Type B pancreatic cell (in vitro differentiated cells): Measurements from ENCODE around the gene PDCD11. TPM values are rescaled to one million over a fixed set of nuclear protein-coding genes. Genes with fewer than 3 reads are reported as not detected.
A peak's percentile ranks its signal among the peaks of the same experiment; 100 is the strongest.
"Not testable (repeated sequence)": the region's sequence is repeated elsewhere in the genome, so short reads cannot be mapped to it uniquely, and the experiment has no call there.

Experiments used
- DNase-seq: peaks from one replicate; pipeline ENCODE4 v3.0.0; 2021; ENCODE audit warnings: mixed read lengths; ENCODE audit not compliant: unreplicated experiment; ENCODE audit errors: extremely low spot score
- H3K27ac Mint-ChIP-seq: 2 replicates; pipeline ENCODE4 v1.8.0; 2021; ENCODE audit warnings: mild to moderate bottlenecking, mixed read lengths
- H3K27me3 Mint-ChIP-seq: 2 replicates; pipeline ENCODE4 v1.8.0; 2021; ENCODE audit warnings: mixed read lengths
- H3K36me3 Mint-ChIP-seq: 2 replicates; pipeline ENCODE4 v1.8.0; 2021; ENCODE audit warnings: mixed read lengths
- H3K4me1 Mint-ChIP-seq: one replicate; pipeline ENCODE4 v1.8.0; 2021; ENCODE audit warnings: mixed read lengths; ENCODE audit not compliant: unreplicated experiment
- H3K4me3 Mint-ChIP-seq: 2 replicates; pipeline ENCODE4 v1.8.0; 2021; ENCODE audit warnings: mild to moderate bottlenecking, mixed read lengths
- H3K9me3 Mint-ChIP-seq: 2 replicates; pipeline ENCODE4 v1.8.0; 2021; ENCODE audit warnings: mixed read lengths
- total RNA-seq: library from RNA; stranded (reverse); gene quantifications from 2 replicates; pipeline ENCODE4 v1.2.1, GENCODE V29; 2021; ENCODE audit warnings: low replicate concordance
- TF ChIP-seq, protein P1 (sequence below): fragments of 200-600 bp; sonication (generic); conservative IDR thresholded peaks from 2 replicates; pipeline ENCODE4 v1.5.0; 2021; ENCODE audit warnings: antibody characterized with exemption, mild to moderate bottlenecking

PDCD11 gene
- total RNA-seq, 1 donor from 2014 or later: 53.2 TPM

DNA sequence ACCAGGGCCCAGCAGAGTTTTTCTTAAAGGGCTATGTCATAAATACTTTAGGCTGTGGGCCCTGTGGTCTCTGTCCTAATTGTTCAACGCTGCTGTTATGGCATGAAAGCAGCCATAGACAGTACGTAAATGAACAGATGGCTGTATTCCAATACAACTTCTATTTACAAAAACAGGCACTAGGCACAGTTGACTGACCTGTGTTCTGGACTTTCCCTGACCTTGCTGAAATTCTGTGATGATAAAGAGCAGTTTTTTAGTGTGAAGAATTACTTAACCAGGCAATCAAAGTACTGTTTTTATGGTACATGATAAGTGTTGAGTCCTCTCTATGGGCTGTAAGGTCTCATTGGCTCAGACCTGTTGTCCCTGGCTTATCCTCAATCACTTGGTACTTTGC lies 17.1 kb downstream of the PDCD11 start:
- no peaks in the 10 kb centered on the region for H3K27me3 Mint-ChIP-seq
- peaks cover 26% of the 10 kb centered on the region for H3K36me3 Mint-ChIP-seq
- TF ChIP-seq, protein P1, sequence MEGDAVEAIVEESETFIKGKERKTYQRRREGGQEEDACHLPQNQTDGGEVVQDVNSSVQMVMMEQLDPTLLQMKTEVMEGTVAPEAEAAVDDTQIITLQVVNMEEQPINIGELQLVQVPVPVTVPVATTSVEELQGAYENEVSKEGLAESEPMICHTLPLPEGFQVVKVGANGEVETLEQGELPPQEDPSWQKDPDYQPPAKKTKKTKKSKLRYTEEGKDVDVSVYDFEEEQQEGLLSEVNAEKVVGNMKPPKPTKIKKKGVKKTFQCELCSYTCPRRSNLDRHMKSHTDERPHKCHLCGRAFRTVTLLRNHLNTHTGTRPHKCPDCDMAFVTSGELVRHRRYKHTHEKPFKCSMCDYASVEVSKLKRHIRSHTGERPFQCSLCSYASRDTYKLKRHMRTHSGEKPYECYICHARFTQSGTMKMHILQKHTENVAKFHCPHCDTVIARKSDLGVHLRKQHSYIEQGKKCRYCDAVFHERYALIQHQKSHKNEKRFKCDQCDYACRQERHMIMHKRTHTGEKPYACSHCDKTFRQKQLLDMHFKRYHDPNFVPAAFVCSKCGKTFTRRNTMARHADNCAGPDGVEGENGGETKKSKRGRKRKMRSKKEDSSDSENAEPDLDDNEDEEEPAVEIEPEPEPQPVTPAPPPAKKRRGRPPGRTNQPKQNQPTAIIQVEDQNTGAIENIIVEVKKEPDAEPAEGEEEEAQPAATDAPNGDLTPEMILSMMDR: no peak
- no peak for DNase-seq
- H3K9me3 Mint-ChIP-seq: no peaks in the 10 kb centered on the region
- no peak overlapping the region for H3K4me3 Mint-ChIP-seq
- no peak overlapping the region for H3K27ac Mint-ChIP-seq
- no peaks in the 10 kb centered on the region for H3K4me1 Mint-ChIP-seq

DNA sequence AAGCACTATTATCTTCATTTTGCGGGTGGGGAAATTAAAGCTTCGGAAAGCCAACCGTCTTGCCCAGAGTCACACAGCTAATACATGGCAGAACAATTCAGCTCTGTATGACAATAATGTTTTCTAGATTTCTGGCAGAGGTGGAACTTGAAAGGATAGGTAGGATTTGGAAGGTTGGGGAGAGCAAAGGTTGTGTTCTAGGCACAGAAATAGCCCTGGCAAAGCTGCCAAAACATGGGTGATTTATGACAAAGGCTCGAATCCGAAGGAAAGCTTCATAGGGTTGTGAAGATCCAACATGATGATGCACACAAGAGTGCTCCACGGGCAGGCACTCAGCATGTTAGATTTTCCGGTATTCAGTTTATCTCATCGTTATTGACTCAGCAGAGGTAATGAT lies 19.2 kb downstream of the PDCD11 start:
- H3K9me3 Mint-ChIP-seq: no peaks in the 10 kb centered on the region
- H3K27ac Mint-ChIP-seq: no peak overlapping the region

DNA sequence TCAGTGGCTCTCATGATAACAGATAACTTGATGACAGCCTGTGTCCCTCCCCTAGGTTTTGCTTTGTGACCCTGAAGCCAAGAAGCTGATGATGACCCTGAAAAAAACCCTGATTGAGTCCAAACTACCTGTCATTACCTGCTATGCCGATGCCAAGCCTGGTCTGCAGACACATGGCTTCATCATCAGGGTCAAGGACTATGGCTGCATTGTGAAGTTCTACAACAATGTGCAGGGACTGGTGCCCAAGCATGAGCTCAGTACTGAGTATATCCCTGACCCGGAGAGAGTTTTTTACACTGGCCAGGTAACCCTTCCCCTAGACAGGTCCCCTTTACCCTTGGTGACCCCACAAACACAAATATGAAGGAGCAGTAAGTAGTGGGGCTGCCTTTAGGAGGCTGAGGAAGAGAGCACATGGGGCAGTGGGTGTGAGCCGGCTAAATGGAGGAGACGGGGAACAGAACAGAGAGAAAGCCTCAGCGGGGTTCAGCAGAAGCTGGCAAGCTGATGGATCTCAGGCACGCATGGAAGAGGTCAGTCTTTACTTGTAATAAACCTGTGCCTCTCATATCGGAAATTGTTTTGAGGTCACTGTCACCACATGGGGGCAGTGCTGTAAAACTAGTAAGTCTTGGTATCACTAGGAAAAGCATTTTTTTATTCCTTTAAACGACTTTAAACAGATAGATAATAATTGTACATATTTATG lies 20.2 kb downstream of the PDCD11 start:
- no peak overlapping the region for H3K4me3 Mint-ChIP-seq
- TF ChIP-seq, protein P1: peak; percentile 76
- no peaks in the 10 kb centered on the region for H3K27me3 Mint-ChIP-seq
- no peaks in the 10 kb centered on the region for H3K9me3 Mint-ChIP-seq
- no peak for DNase-seq
- no peaks in the 10 kb centered on the region for H3K4me1 Mint-ChIP-seq
- H3K27ac Mint-ChIP-seq: peak overlapping the region; percentile 38
- peaks cover 32% of the 10 kb centered on the region for H3K36me3 Mint-ChIP-seq

More for the DNA sequence above, 19.2 kb downstream of the PDCD11 start:
- Mint-ChIP-seq H3K36me3 (peaks cover 28% of the 10 kb centered on the region), H3K4me1 (no peaks in the 10 kb centered on the region), H3K27me3 (no peaks in the 10 kb centered on the region), H3K4me3 (no peak overlapping the region)
- TF ChIP-seq, protein P1: no peak
- no peak for DNase-seq

DNA sequence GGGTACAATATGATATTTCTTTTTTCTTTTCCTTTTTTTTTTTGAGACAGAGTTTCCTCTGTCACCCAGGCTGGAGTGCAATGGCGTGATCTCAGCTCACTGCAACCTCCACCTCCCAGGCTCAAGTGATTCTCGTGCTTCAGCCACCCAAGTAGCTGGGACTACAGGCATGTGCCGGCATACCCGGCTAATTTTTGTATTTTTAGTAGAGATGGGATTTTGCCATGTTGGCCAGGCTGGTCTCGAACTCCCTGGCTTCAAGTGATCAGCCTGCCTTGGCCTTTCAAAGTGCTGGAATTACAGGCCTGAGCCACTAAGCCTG lies 20.7 kb downstream of the PDCD11 start:
- H3K4me3 Mint-ChIP-seq, H3K4me1 Mint-ChIP-seq, H3K27me3 Mint-ChIP-seq, H3K9me3 Mint-ChIP-seq, DNase-seq: not testable (repeated sequence)
- peak overlapping the region; percentile 38 for H3K27ac Mint-ChIP-seq
- H3K36me3 Mint-ChIP-seq: peaks cover 32% of the 10 kb centered on the region

DNA sequence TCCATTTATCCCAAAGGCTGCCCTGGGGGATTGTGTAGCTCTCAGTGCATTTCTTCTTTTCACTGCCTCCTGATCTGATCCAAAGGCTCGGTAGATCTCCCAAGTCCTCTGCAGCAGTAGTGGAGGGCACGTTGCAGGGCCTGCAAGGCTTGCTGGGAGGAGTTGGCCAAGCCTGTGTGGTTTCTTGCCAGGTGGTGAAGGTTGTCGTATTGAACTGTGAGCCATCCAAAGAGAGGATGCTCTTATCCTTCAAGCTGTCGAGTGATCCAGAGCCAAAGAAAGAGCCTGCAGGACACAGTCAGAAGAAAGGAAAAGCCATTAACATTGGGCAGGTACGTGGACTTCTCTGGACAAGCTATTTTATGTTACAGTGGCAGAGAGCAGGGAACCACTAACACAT lies 21.2 kb downstream of the PDCD11 start:
- no peak overlapping the region for H3K4me3 Mint-ChIP-seq
- no peaks in the 10 kb centered on the region for H3K4me1 Mint-ChIP-seq
- H3K36me3 Mint-ChIP-seq: peaks cover 32% of the 10 kb centered on the region
- no peaks in the 10 kb centered on the region for H3K27me3 Mint-ChIP-seq
- TF ChIP-seq, protein P1: no peak
- no peak overlapping the region for H3K27ac Mint-ChIP-seq
- DNase-seq: no peak
- no peaks in the 10 kb centered on the region for H3K9me3 Mint-ChIP-seq

DNA sequence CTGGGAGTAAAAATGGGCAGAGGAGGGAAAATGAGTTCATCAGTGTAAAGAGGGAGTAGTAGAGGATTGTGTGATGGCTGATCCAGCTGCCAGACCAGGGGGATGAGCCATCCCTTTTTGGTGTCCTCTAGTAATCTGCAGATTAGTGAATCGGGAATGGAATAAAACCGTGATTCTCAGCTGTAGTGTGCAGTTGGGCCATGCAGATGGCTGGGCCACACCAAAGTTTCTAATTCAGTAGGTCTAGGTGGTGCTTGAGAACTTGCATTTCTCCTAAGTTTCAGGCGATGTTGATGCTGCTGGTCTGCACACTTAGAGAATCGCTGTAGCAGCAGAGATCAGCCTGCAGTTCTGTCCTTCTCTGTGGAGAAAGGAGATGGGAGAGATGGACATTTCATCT lies 22.7 kb downstream of the PDCD11 start:
- peaks cover 34% of the 10 kb centered on the region for H3K36me3 Mint-ChIP-seq
- DNase-seq: no peak
- H3K27me3 Mint-ChIP-seq: no peaks in the 10 kb centered on the region
- TF ChIP-seq, protein P1: no peak
- no peaks in the 10 kb centered on the region for H3K4me1 Mint-ChIP-seq
- no peaks in the 10 kb centered on the region for H3K9me3 Mint-ChIP-seq
- H3K27ac Mint-ChIP-seq: no peak overlapping the region
- no peak overlapping the region for H3K4me3 Mint-ChIP-seq
